Pons (tissue), 1 donor: ENCODE results near the gene KDM4F.
A peak's percentile ranks its signal among the peaks of the same experiment; 100 is the strongest.

Source experiments
- DNase-seq: peaks from one replicate; pipeline ENCODE4 v3.0.0-alpha.2; 2016; ENCODE audit warnings: low spot score

KDM4F gene

GRCh38 chr11:95065336-95065735 lies 16.1 kb downstream of the KDM4F start:
- DNase-seq = peak; percentile 71

GRCh38 chr11:95066716-95067038 lies 17.5 kb downstream of the KDM4F start, which contains the start of gene SRSF8:
Gene SRSF8 (plus strand): TSS chr11:95066919. CDS start chr11:95067227, 308 bp downstream.
- no peak for DNase-seq

- peak; percentile 75 for DNase-seq
These were observed 18.0 kb downstream of the KDM4F start for GRCh38 chr11:95067039-95067840.

- DNase-seq = peak; percentile 70
These were observed 18.6 kb downstream of the KDM4F start for GRCh38 chr11:95067841-95068219.

GRCh38 chr11:95068549-95068948 lies 19.3 kb downstream of the KDM4F start:
- peak; percentile 92 for DNase-seq

GRCh38 chr11:95070471-95070870 lies 21.2 kb downstream of the KDM4F start:
- no peak for DNase-seq

- DNase-seq = no peak
These were observed 23.7 kb downstream of the KDM4F start for GRCh38 chr11:95072948-95073347.

- no peak for DNase-seq
These were observed 25.8 kb downstream of the KDM4F start for GRCh38 chr11:95074792-95075563.

GRCh38 chr11:95076416-95076815 lies 27.2 kb downstream of the KDM4F start:
- no peak for DNase-seq

- DNase-seq = no peak
These were observed 27.8 kb downstream of the KDM4F start for GRCh38 chr11:95076981-95077380.

GRCh38 chr11:95078526-95078925 lies 29.3 kb downstream of the KDM4F start:
- no peak for DNase-seq

GRCh38 chr11:95081010-95081409 lies 31.8 kb downstream of the KDM4F start:
- DNase-seq = no peak

GRCh38 chr11:95081412-95081811 lies 32.2 kb downstream of the KDM4F start:
- peak; percentile 92 for DNase-seq

- peak; percentile 99 for DNase-seq
These were observed 33.4 kb downstream of the KDM4F start for GRCh38 chr11:95082576-95083001.

GRCh38 chr11:95084509-95084908 lies 35.3 kb downstream of the KDM4F start:
- no peak for DNase-seq

- no peak for DNase-seq
These were observed 36.0 kb downstream of the KDM4F start for GRCh38 chr11:95085117-95085816.

- DNase-seq = no peak
These were observed 36.9 kb downstream of the KDM4F start for GRCh38 chr11:95086151-95086550.

- no peak for DNase-seq
These were observed 37.8 kb downstream of the KDM4F start for GRCh38 chr11:95086836-95087570.

- DNase-seq = peak; percentile 79
These were observed 39.9 kb downstream of the KDM4F start for GRCh38 chr11:95088946-95089619.

- DNase-seq = peak; percentile 80
These were observed 40.7 kb downstream of the KDM4F start, which contains the start of gene ENDOD1 for GRCh38 chr11:95089620-95090542. Gene ENDOD1 (plus strand): TSS chr11:95089846. CDS start chr11:95089928, 82 bp downstream.
